ENCODE data around the gene FEZF1.

FEZF1 gene

GRCh38 chr7:122339145-122339904 lies 34.8 kb upstream of the FEZF1 start:
- TF ChIP-seq SIN3A (IDR thresholded peaks at IDR 0.05; ENCODE audit: borderline replicate concordance, insufficient read depth, low read length): no peak
- TF ChIP-seq FOXP2 (optimal IDR thresholded peaks at IDR 0.05; ENCODE audit: borderline replicate concordance, extremely low read depth, extremely low read length, insufficient read depth): no peak
- no peak for TF ChIP-seq POLR2AphosphoS5 (IDR thresholded peaks at IDR 0.05; ENCODE audit: low read depth, low read length)
- TF ChIP-seq TAF1 (IDR thresholded peaks at IDR 0.05; ENCODE audit: borderline replicate concordance, insufficient read depth, low read length): no peak
- TF ChIP-seq REST (IDR thresholded peaks at IDR 0.05; ENCODE audit: insufficient read depth in 1 of 2, low read depth in 2 of 2, low read length in 2 of 2): no peak

GRCh38 chr7:122337011-122337410 lies 32.5 kb upstream of the FEZF1 start:
- no peak for TF ChIP-seq TAF1 (IDR thresholded peaks at IDR 0.05; ENCODE audit: borderline replicate concordance, insufficient read depth, low read length)
- no peak for TF ChIP-seq FOXP2 (optimal IDR thresholded peaks at IDR 0.05; ENCODE audit: borderline replicate concordance, extremely low read depth, extremely low read length, insufficient read depth)
- no peak for TF ChIP-seq POLR2AphosphoS5 (IDR thresholded peaks at IDR 0.05; ENCODE audit: low read depth, low read length)
- TF ChIP-seq SIN3A (IDR thresholded peaks at IDR 0.05; ENCODE audit: borderline replicate concordance, insufficient read depth, low read length): no peak
- TF ChIP-seq REST (IDR thresholded peaks at IDR 0.05; ENCODE audit: insufficient read depth in 1 of 2, low read depth in 2 of 2, low read length in 2 of 2): no peak

GRCh38 chr7:122329145-122329802 lies 24.7 kb upstream of the FEZF1 start:
- TF ChIP-seq SIN3A (IDR thresholded peaks at IDR 0.05; ENCODE audit: borderline replicate concordance, insufficient read depth, low read length) (no peak), REST (IDR thresholded peaks at IDR 0.05; ENCODE audit: insufficient read depth in 1 of 2, low read depth in 2 of 2, low read length in 2 of 2) (no peak), POLR2AphosphoS5 (IDR thresholded peaks at IDR 0.05; ENCODE audit: low read depth, low read length) (no peak), TAF1 (IDR thresholded peaks at IDR 0.05; ENCODE audit: borderline replicate concordance, insufficient read depth, low read length) (no peak), FOXP2 (optimal IDR thresholded peaks at IDR 0.05; ENCODE audit: borderline replicate concordance, extremely low read depth, extremely low read length, insufficient read depth) (no peak)

GRCh38 chr7:122327969-122328368 lies 23.4 kb upstream of the FEZF1 start:
- TF ChIP-seq REST (IDR thresholded peaks at IDR 0.05; ENCODE audit: insufficient read depth in 1 of 2, low read depth in 2 of 2, low read length in 2 of 2) (no peak), TAF1 (IDR thresholded peaks at IDR 0.05; ENCODE audit: borderline replicate concordance, insufficient read depth, low read length) (no peak), SIN3A (IDR thresholded peaks at IDR 0.05; ENCODE audit: borderline replicate concordance, insufficient read depth, low read length) (no peak), POLR2AphosphoS5 (IDR thresholded peaks at IDR 0.05; ENCODE audit: low read depth, low read length) (no peak), FOXP2 (optimal IDR thresholded peaks at IDR 0.05; ENCODE audit: borderline replicate concordance, extremely low read depth, extremely low read length, insufficient read depth) (no peak)

Measured in PFSK-1 (cell line).